Stomach smooth muscle (tissue), 2 donors: ENCODE data around the gene SLC27A2.
"Not testable (repeated sequence)": the region's sequence is repeated elsewhere in the genome, so short reads cannot be mapped to it uniquely, and the experiment has no call there.

Experiments used
- H3K27ac ChIP-seq: one replicate; pipeline ENCODE4 v1.7.0; 2013; ENCODE audit warnings: mild to moderate bottlenecking, low read length, inconsistent platforms
- H3K27me3 ChIP-seq, 2 donors: one replicate each; pipeline ENCODE4 v1.7.0; 2013; ENCODE audit warnings: low read length in 2 of 2; ENCODE audit not compliant: insufficient read depth in 2 of 2, control insufficient read depth in 1 of 2
- H3K36me3 ChIP-seq, 2 donors: one replicate each; pipeline ENCODE4 v1.7.0; 2013; ENCODE audit warnings: low read length in 2 of 2; ENCODE audit not compliant: control insufficient read depth in 2 of 2, insufficient read depth in 2 of 2
- H3K4me1 ChIP-seq: one replicate; pipeline ENCODE4 v1.7.0; 2013; ENCODE audit warnings: low read length; ENCODE audit not compliant: control insufficient read depth, insufficient read depth
- H3K4me3 ChIP-seq, 2 donors: one replicate each; pipeline ENCODE4 v1.7.0; 2013; ENCODE audit warnings: low read length in 2 of 2
- H3K9ac ChIP-seq, 2 donors: one replicate each; pipeline ENCODE4 v1.7.0; 2013; ENCODE audit warnings: low read length in 2 of 2, mild to moderate bottlenecking in 1 of 2
- H3K9me3 ChIP-seq, 2 donors: one replicate each; pipeline ENCODE4 v1.7.0; 2013; ENCODE audit warnings: low read length in 2 of 2; ENCODE audit not compliant: control insufficient read depth in 2 of 2
- donor health status: healthy.
- donor health status: Pancreatic carcinoma.

The SLC27A2 gene

GRCh38 chr15:50181969-50182218 lies at the start of gene SLC27A2:
SLC27A2 (plus strand) TSS chr15:50182196; CDS start chr15:50182428, 232 bp downstream.
- Histone ChIP-seq H3K36me3 (no peaks in the 10 kb centered on the region), H3K9ac (no peak within 1 kb of the TSS), H3K4me1 (peaks cover 9% of the 10 kb centered on the region), H3K27ac (no peak within 1 kb of the TSS), H3K9me3 (no peaks in the 10 kb centered on the region), H3K27me3 (peaks cover 17 to 31% of the 10 kb centered on the region in 2 donors), H3K4me3 (peak within 1 kb of the TSS; percentile 66 to 72)

DNA sequence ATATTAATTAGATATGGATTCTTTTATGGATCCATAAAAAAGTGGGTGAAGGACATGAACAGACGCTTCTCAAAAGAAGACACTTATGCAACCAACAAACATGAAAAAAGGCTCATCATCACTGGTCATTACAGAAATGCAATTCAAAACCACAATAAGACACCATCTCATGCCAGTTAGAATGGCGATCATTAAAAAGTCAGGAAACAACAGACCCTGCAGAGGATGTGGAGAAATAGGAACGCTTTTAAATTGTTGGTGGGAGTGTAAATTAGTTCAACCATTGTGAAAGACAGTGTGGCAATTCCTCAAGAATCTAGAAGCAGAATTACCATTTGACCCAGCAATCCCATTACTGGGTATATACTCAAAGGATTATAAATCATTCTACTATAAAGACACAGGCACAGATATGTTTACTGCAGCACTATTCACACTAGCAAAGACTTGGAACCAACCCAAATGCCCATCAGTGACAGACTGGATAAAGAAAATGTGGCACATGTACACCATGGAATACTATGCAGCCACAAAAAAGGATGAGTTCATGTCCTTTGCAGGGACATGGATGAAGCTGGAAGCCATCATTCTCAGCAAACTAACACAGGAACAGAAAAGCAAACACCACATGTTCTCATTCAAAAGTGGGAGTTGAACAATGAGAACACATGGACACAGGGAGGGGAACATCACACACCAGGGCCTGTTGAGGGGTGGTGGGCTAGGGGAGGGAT lies 49.6 kb upstream of the SLC27A2 start:
- H3K4me3 ChIP-seq, H3K27ac ChIP-seq, H3K27me3 ChIP-seq, H3K36me3 ChIP-seq, H3K9me3 ChIP-seq, H3K9ac ChIP-seq, H3K4me1 ChIP-seq: not testable (repeated sequence)

DNA sequence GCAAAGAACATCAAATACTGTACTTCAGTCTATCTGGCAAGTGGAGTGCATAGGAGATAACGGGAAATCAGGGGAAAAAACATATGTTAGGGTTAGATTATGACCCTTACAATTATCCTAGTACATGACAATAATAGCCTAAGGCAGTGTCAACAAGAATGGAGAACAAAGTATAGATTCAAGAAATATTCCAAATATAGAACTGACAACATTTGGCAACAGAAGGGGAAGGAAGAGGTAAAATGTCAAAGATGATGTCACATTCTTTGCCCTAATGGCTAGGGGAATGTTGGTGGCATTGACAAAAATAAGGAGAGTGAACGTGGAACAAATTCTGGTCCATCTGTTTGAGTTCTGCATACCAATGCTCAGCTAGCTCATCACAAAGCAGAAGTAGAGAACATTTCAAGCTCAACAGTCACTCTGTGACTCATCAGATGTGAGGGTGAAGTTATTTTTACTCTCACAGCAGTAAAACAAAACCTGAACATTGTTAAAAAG lies 47.4 kb upstream of the SLC27A2 start:
- H3K4me3 ChIP-seq = no peak overlapping the region

DNA sequence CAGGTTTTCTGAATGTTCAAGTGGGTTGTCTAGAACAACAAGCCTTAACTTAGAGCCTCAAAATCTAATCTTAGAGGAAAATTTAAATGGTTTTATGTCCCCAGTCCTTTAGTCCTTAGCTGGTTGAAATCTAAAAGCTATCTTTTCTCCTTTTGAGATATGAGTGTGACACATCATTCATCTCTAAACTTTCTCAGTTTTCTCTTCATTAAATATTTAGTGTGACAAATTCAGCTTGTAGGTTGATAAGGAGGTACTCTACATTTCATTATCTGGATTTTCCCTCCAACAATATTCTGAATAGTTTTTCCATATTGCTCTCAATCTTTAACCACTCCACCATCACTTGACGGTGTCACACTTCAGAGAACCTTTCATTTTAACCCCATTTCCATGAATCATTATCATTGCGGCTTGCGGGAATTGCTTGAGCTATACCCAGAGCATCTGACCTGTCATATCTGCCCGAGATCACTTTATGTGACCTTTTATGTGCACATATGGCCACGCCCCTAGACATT lies 46.9 kb upstream of the SLC27A2 start:
- Histone ChIP-seq H3K36me3 (no peaks in the 10 kb centered on the region), H3K27ac (peak overlapping the region; percentile 53), H3K9ac (peak overlapping the region in 1 of 2 donors; percentile 6), H3K4me1 (peaks cover 4% of the 10 kb centered on the region), H3K9me3 (no peaks in the 10 kb centered on the region), H3K4me3 (no peak overlapping the region), H3K27me3 (no peaks in the 10 kb centered on the region)

More for the DNA sequence above, 47.4 kb upstream of the SLC27A2 start:
- no peaks in the 10 kb centered on the region for H3K27me3 ChIP-seq
- peak overlapping the region; percentile 53 for H3K27ac ChIP-seq
- peaks cover 4% of the 10 kb centered on the region for H3K4me1 ChIP-seq
- H3K9me3 ChIP-seq = no peaks in the 10 kb centered on the region
- H3K36me3 ChIP-seq = no peaks in the 10 kb centered on the region
- H3K9ac ChIP-seq = no peak overlapping the region

DNA sequence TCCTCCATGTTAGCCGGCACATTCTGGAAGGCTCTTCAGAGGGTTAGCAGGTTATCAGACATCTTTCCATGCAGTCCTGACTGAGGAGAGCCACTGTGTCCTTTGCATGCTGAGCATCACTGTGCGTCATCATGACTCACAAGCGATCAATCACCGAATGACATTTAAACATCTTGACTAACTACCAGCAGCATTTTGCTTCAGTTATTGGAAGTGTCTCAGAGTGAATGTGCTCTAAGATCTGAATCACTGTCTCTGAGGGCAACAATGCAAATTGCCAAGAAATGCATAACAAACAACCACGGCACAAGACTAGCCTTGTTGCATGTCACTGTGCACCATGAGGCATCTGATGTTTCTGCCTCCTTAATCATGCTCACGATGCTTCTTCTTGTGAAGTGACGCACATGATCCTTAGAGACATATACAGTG lies 44.6 kb upstream of the SLC27A2 start:
- no peak overlapping the region for H3K27ac ChIP-seq

GRCh38 chr15:50137893-50138292 lies 44.1 kb upstream of the SLC27A2 start:
- H3K27me3 ChIP-seq = no peaks in the 10 kb centered on the region
- H3K4me3 ChIP-seq = no peak overlapping the region
- H3K4me1 ChIP-seq = peaks cover 4% of the 10 kb centered on the region
- H3K9me3 ChIP-seq = no peaks in the 10 kb centered on the region
- H3K9ac ChIP-seq = no peak overlapping the region
- no peak overlapping the region for H3K27ac ChIP-seq
- H3K36me3 ChIP-seq = no peaks in the 10 kb centered on the region

More for the DNA sequence above, 44.6 kb upstream of the SLC27A2 start:
- Histone ChIP-seq H3K4me3 (no peak overlapping the region), H3K9ac (no peak overlapping the region), H3K4me1 (peaks cover 4% of the 10 kb centered on the region), H3K27me3 (no peaks in the 10 kb centered on the region), H3K36me3 (no peaks in the 10 kb centered on the region), H3K9me3 (no peaks in the 10 kb centered on the region)

GRCh38 chr15:50138391-50138790 lies 43.6 kb upstream of the SLC27A2 start:
- Histone ChIP-seq H3K4me1 (peaks cover 4% of the 10 kb centered on the region), H3K9ac (no peak overlapping the region), H3K36me3 (no peaks in the 10 kb centered on the region), H3K4me3 (no peak overlapping the region), H3K27me3 (no peaks in the 10 kb centered on the region), H3K9me3 (no peaks in the 10 kb centered on the region), H3K27ac (no peak overlapping the region)

DNA sequence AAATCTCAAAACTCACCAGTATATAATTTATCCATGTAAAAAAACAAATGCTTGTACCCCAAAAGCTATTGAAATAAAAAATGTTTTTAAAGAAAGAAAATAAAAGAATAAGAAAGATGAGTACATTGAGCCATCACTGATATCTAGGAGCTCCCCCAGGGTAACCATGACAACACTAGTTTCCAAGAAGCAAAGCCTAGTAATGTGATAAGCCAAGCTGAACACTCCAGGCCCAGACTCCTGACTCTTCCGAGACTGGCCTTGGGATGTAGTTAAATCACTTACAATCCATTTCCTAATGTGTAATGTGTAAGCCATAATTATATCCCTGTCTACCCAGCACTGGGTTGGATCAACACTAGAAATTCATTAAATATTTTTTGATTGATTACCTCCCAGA lies 41.9 kb upstream of the SLC27A2 start:
- no peak overlapping the region for H3K27ac ChIP-seq
- no peaks in the 10 kb centered on the region for H3K36me3 ChIP-seq
- H3K4me1 ChIP-seq = peaks cover 4% of the 10 kb centered on the region
- no peaks in the 10 kb centered on the region for H3K9me3 ChIP-seq
- no peaks in the 10 kb centered on the region for H3K27me3 ChIP-seq
- H3K9ac ChIP-seq = no peak overlapping the region
- H3K4me3 ChIP-seq = no peak overlapping the region

DNA sequence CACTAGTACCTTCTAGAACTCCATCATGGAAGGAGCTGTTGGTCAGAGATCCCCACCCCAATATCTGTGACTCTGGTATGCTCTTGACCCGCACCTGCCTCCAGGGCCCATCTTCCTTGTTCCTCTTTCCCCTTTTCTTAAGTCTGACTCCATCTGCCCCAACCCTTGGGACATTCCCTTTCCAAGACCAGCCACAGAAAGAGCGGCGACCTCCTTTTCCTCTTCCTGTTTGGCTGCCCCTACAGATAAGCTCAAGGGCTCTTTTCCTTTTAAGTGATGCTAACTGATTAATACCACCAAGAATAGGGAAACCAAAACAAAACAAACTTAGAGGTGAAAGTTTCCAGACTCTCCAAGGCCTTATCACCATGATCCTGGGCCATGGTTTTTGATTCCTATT lies 41.0 kb upstream of the SLC27A2 start:
- peaks cover 3% of the 10 kb centered on the region for H3K4me1 ChIP-seq
- H3K4me3 ChIP-seq = no peak overlapping the region
- no peaks in the 10 kb centered on the region for H3K27me3 ChIP-seq
- H3K9ac ChIP-seq = no peak overlapping the region
- no peaks in the 10 kb centered on the region for H3K36me3 ChIP-seq
- no peaks in the 10 kb centered on the region for H3K9me3 ChIP-seq
- no peak overlapping the region for H3K27ac ChIP-seq

- H3K27ac ChIP-seq = no peak overlapping the region
- H3K4me1 ChIP-seq = no peaks in the 10 kb centered on the region
- no peaks in the 10 kb centered on the region for H3K27me3 ChIP-seq
- no peaks in the 10 kb centered on the region for H3K36me3 ChIP-seq
- no peak overlapping the region for H3K9ac ChIP-seq
- no peaks in the 10 kb centered on the region for H3K9me3 ChIP-seq
- no peak overlapping the region for H3K4me3 ChIP-seq
Observed at GRCh38 chr15:50141856-50142255, 40.1 kb upstream of the SLC27A2 start.

DNA sequence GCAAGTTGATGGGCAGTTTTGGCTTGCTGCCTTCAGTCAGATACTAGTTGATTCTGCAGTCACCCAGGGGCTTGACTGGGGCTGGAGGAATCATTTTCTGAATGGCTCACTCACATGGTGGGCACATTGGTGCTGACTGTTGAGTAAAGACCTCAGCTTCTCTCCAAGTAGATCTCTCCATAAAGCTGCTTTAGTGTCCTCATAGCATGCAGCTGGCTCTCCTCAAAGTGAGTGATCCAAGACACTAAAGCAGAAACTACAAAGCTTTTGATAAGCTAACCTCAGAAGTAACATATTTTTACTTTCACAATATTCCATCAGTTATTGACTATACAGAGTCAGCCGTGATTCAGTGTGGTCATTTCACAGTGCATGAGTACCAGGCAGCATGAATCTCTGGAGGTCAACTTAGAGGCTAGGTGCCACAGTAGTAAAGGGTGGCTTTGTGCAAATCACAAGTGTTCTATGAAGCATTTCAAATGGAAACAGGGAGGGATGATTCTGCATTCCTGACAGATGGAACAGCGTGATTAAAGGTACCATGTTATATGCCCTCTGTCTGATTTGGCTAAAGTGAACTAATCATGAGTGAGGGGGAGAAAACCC lies 38.6 kb upstream of the SLC27A2 start:
- no peaks in the 10 kb centered on the region for H3K36me3 ChIP-seq
- no peak overlapping the region for H3K4me3 ChIP-seq
- no peak overlapping the region for H3K27ac ChIP-seq
- H3K27me3 ChIP-seq = no peaks in the 10 kb centered on the region
- no peaks in the 10 kb centered on the region for H3K4me1 ChIP-seq
- H3K9ac ChIP-seq = no peak overlapping the region
- H3K9me3 ChIP-seq = no peaks in the 10 kb centered on the region
